Pancreas (tissue), 10 donors: Measurements from ENCODE around the gene DDIT4. TPM values are rescaled to one million over a fixed set of nuclear protein-coding genes. Genes with fewer than 3 reads are reported as not detected.
"Not testable (repeated sequence)": the region's sequence is repeated elsewhere in the genome, so short reads cannot be mapped to it uniquely, and the experiment has no call there.

ENCODE experiments used
- ATAC-seq, 4 donors: fragments of 200-7000 bp; cut with Tn5 transposase; one replicate each; pipeline versions ENCODE4 v1.8.0 to v1.9.1; 2020; ENCODE audit warnings: mild to moderate bottlenecking in 4 of 4, moderate library complexity in 4 of 4
- DNase-seq, 6 donors: peaks; one replicate each; pipeline ENCODE4 v3.0.0-alpha.2; 2020
- FAIRE-seq: peaks from 2 replicates; lab custom pipeline; 2012; peaks lifted over from hg19 to GRCh38; lab: Jason Lieb, UNC
- H3K27ac ChIP-seq, 4 donors: fragments of 200-600 bp; sonication (generic); 1 replicate in 3 of 4; 2 replicates in 1 of 4; pipeline versions ENCODE4 v1.5.0 to v1.8.0; 2020
- H3K27me3 ChIP-seq, 4 donors: fragments of 200-600 bp; one replicate each; pipeline ENCODE4 v1.8.0; 2021
- H3K36me3 ChIP-seq, 3 donors: fragments of 200-600 bp; sonication (generic) in 1 of 3; one replicate each; pipeline versions ENCODE4 v1.5.0 to v1.8.0; 2020 to 2021
- H3K4me1 ChIP-seq, 3 donors: fragments of 200-600 bp; one replicate each; pipeline ENCODE4 v1.8.0; 2021
- H3K4me3 ChIP-seq, 4 donors: fragments of 200-600 bp; sonication (generic) in 2 of 4; one replicate each; pipeline versions ENCODE4 v1.5.0 to v1.8.0; 2020 to 2021
- H3K9me3 ChIP-seq, 4 donors: fragments of 200-600 bp; one replicate each; pipeline ENCODE4 v1.8.0; 2021
- CTCF ChIP-seq, 4 donors: fragments of 200-600 bp; sonication (generic) in 3 of 4; IDR thresholded peaks; one replicate each; pipeline versions ENCODE4 v1.5.0 to v1.8.0; 2021; ENCODE audit warnings: antibody characterized with exemption in 4 of 4
- WGBS, 2 donors: extraction: QIAGEN DNeasy Blood & Tissue Kit; methylation state at CpG; one replicate each; pipeline ENCODE4 v1.1.7; 2013; 5-methylcytosine and 5-hydroxymethylcytosine counted together
- intact Hi-C, 3 donors: fragments of 100-400 bp; cut with DNase I; formaldehyde crosslinking; loops; one replicate each; pipeline versions ENCODE4 v1.11.1 to v1.14.2; 2022
- polyA plus RNA-seq, 2 donors: library from polyadenylated mRNA; stranded (reverse); fragments of 200-250 nt; gene quantifications; one replicate each; pipeline ENCODE4 v1.2.3, GENCODE V29; 2013
- total RNA-seq, 6 donors: library from RNA; stranded (reverse); fragmentation: NEBNext Ultra II Directional in 4 of 6; extraction: Animal tissue kit (Norgen Biotek cat#: 25700) in 4 of 6; gene quantifications; one replicate each; pipeline versions ENCODE4 v1.2.1 to v1.2.4, GENCODE V29; 2021 to 2023
- donor health status: healthy with polysubstance abuse.
- donor health status: DM: no; HTN: no; CAD: no; lungs with moderate emphysema.
- donor health status: DM: no; HTN: no; CAD: no.
- donor health status: control.
- donor health status: control.
- donor health status: Bipolar disorder and iron deficiency.
- donor health status: DM: yes; HTN: yes; CAD: no.
- donor health status: DM: no; HTN: no; CAD: no.
- donor health status: DM: no; HTN: no; CAD: no.
- donor health status: DM: yes; HTN: yes; CAD: no.

Gene DDIT4, protein sequence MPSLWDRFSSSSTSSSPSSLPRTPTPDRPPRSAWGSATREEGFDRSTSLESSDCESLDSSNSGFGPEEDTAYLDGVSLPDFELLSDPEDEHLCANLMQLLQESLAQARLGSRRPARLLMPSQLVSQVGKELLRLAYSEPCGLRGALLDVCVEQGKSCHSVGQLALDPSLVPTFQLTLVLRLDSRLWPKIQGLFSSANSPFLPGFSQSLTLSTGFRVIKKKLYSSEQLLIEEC
- total RNA-seq (1,000 to 10,000 TPM in 1 of 6 donors, 100 to 1,000 TPM in 3, 10 to 100 TPM in 2; 61.6 to 1,144 (median 191) TPM), polyA plus RNA-seq (100 to 1,000 TPM; 228 to 795 TPM)

DNA sequence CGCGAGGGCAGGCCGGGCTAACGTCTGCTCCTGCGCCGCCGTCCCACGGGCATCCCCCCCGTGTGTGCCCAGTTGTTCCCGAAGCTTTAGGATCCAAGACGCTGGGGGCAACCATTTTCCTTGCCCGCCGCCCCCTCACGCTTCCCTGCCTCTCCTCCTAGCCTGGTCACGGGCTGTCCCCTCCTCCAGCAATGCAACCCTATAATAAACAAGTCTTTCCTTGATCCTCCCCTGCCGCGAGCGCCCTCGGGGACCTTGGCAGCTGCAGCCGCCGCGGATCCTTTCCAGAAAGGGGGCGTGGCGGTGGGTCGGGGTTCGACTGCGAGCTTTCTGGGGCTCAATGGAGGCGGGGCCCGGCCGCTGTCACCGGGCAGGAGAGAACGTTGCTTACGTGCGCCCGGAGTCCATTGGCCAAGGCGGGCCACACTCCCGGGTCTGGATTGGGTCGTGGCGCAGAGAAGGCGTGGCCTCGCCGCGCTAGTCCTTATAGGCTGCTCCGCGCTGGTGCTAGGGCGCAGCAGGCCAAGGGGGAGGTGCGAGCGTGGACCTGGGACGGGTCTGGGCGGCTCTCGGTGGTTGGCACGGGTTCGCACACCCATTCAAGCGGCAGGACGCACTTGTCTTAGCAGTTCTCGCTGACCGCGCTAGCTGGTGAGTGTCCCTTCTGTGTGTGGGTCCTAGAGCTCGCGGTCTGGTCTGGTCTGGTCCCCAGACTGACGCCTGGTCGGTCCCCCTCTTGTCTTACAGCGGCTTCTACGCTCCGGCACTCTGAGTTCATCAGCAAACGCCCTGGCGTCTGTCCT lies at the start of gene DDIT4:
Gene DDIT4, plus strand, starts transcription at position 515 of the 803 bp plus-strand sequence. CDS start 293 bp downstream, outside the sequence.
- H3K27me3 ChIP-seq = no peaks in the 10 kb centered on the region
- peaks cover 5 to 14% (median 6%) of the 10 kb centered on the region in 3 donors for H3K4me1 ChIP-seq
- peak within 1 kb of the TSS; percentile 96 to 99 (median 96) for H3K27ac ChIP-seq
- TF ChIP-seq CTCF (IDR thresholded peaks at IDR 0.05) = no peak
- peak within 1 kb of the TSS; percentile 81 to 99 (median 94) for H3K4me3 ChIP-seq
- peaks cover 0 to 14% (median 7%) of the 10 kb centered on the region in 3 donors for H3K36me3 ChIP-seq
- intact Hi-C loops = no loop called here
- 0% methylated on average over 63 to 67 of the region's 67 CpGs for WGBS, 2 donors
- no peaks in the 10 kb centered on the region for H3K9me3 ChIP-seq
- ATAC-seq (peak; percentile 66 to 78 (median 76)), FAIRE-seq (peak; percentile 43), DNase-seq (peak; percentile 99 to 100 (median 100))

GRCh38 chr10:72224191-72224590 lies 49.5 kb upstream of the DDIT4 start:
- DNase-seq, H3K27me3 ChIP-seq, H3K4me3 ChIP-seq, FAIRE-seq, H3K9me3 ChIP-seq, ATAC-seq: not testable (repeated sequence)
- intact Hi-C loops = loop anchor here in 1 of 3 donors (10.0 kb wide), 1 partner anchor 101 kb away; no protein-coding TSS in a partner anchor
- Histone ChIP-seq H3K4me1 (peaks cover 42 to 68% (median 56%) of the 10 kb centered on the region in 3 donors), H3K27ac (peak overlapping the region; percentile 25 to 93 (median 44)), H3K36me3 (peaks cover 0 to 16% (median 0%) of the 10 kb centered on the region in 3 donors)
- WGBS, 2 donors = 84 to 88% methylated on average over 6 of the region's 6 CpGs

- FAIRE-seq (no peak), ATAC-seq (no peak), DNase-seq (no peak)
- no peaks in the 10 kb centered on the region for H3K9me3 ChIP-seq
- peaks cover 0 to 14% (median 0%) of the 10 kb centered on the region in 3 donors for H3K36me3 ChIP-seq
- intact Hi-C loops = loop anchor here in 1 of 3 donors (10.0 kb wide), 1 partner anchor 98 kb away; no protein-coding TSS in a partner anchor
- H3K27ac ChIP-seq = peak overlapping the region in 2 of 4 donors; percentile 86 to 93
- no peak overlapping the region for H3K4me3 ChIP-seq
- 76 to 80% methylated on average over 6 of the region's 6 CpGs for WGBS, 2 donors
- peaks cover 58 to 85% (median 75%) of the 10 kb centered on the region in 3 donors for H3K4me1 ChIP-seq
- no peak for TF ChIP-seq CTCF (IDR thresholded peaks at IDR 0.05)
- H3K27me3 ChIP-seq = no peaks in the 10 kb centered on the region
Observed at GRCh38 chr10:72226418-72227027, 47.2 kb upstream of the DDIT4 start.

DNA sequence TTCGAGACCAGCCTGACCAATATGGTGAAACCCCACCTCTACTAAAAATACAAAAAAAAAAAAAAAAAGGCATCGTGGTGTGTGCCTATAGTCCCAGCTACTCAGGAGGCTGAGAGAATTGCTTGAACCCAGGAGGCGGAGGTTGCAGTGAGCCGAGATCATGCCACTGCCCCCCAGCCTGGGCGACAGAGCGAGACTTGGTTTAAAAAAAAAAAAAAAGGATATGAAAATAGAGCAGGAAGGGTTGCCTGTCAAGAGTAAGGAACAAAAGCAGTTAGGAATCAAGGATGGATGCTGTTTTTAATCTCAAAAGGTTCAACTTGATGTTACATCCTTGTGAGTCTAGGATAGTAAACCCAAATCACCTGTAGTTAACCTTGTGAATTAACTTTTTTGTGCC lies 45.9 kb upstream of the DDIT4 start:
- Histone ChIP-seq H3K4me3 (no peak overlapping the region), H3K9me3 (no peaks in the 10 kb centered on the region), H3K27me3 (no peaks in the 10 kb centered on the region), H3K27ac (peak overlapping the region; percentile 47 to 93 (median 82)), H3K36me3 (peaks cover 0 to 17% (median 0%) of the 10 kb centered on the region in 3 donors), H3K4me1 (peaks cover 61 to 83% (median 73%) of the 10 kb centered on the region in 3 donors)
- ATAC-seq (no peak), DNase-seq (no peak), FAIRE-seq (no peak)
- whole genome bisulfite sequencing, 2 donors = 82 to 87% methylated on average over 6 of the region's 6 CpGs
- TF ChIP-seq CTCF (IDR thresholded peaks at IDR 0.05) = no peak
- intact Hi-C loops = loop anchor here in 1 of 3 donors (10.0 kb wide), 1 partner anchor 97 kb away; no protein-coding TSS in a partner anchor
